HuH-7.5 (cell line): ENCODE measurements around the gene NOVA2.
A peak's percentile ranks its signal among the peaks of the same experiment; 100 is the strongest.

Experiments
- DNase-seq: peaks from one replicate; pipeline ENCODE4 v3.0.0; 2011; ENCODE audit warnings: low spot score

The NOVA2 gene

GRCh38 chr19:45960595-45961235 lies 12.9 kb downstream of the NOVA2 start:
- no peak for DNase-seq

GRCh38 chr19:45959517-45960025 lies 14.1 kb downstream of the NOVA2 start:
- DNase-seq, result no peak

- DNase-seq, result no peak
These were observed 14.7 kb downstream of the NOVA2 start for GRCh38 chr19:45958769-45959516.

GRCh38 chr19:45958320-45958719 lies 15.3 kb downstream of the NOVA2 start:
- DNase-seq, result no peak

GRCh38 chr19:45955905-45956608 lies 17.6 kb downstream of the NOVA2 start:
- DNase-seq, result no peak

GRCh38 chr19:45954156-45954555 lies 19.5 kb downstream of the NOVA2 start:
- no peak for DNase-seq

- no peak for DNase-seq
These were observed 20.0 kb downstream of the NOVA2 start for GRCh38 chr19:45953676-45954075.

GRCh38 chr19:45952686-45953505 lies 20.8 kb downstream of the NOVA2 start:
- DNase-seq, result peak; percentile 78

GRCh38 chr19:45952341-45952685 lies 21.4 kb downstream of the NOVA2 start:
- DNase-seq, result no peak

GRCh38 chr19:45947926-45948325 lies 25.7 kb downstream of the NOVA2 start:
- DNase-seq, result no peak

GRCh38 chr19:45940515-45940805 lies 33.2 kb downstream of the NOVA2 start:
- no peak for DNase-seq

- DNase-seq, result no peak
These were observed 33.7 kb downstream of the NOVA2 start for GRCh38 chr19:45939792-45940514.

- DNase-seq, result no peak
These were observed 34.8 kb downstream of the NOVA2 start for GRCh38 chr19:45938733-45939319.

GRCh38 chr19:45935267-45935666 lies 38.4 kb downstream of the NOVA2 start:
- DNase-seq, result no peak

GRCh38 chr19:45934551-45935230 lies 39.0 kb downstream of the NOVA2 start:
- DNase-seq, result no peak

- no peak for DNase-seq
These were observed 39.9 kb downstream of the NOVA2 start for GRCh38 chr19:45933759-45934158.

- no peak for DNase-seq
These were observed 42.6 kb downstream of the NOVA2 start for GRCh38 chr19:45931055-45931454.

- no peak for DNase-seq
These were observed 44.4 kb downstream of the NOVA2 start for GRCh38 chr19:45929247-45929646.

GRCh38 chr19:45927565-45928261 lies 46.0 kb downstream of the NOVA2 start:
- DNase-seq, result peak; percentile 96

GRCh38 chr19:45924891-45925447 lies 48.7 kb downstream of the NOVA2 start:
- DNase-seq, result no peak
